ENCODE results near the gene NT5C1A.

Gene NT5C1A

GRCh38 chr1:39671793-39672550 is at the start of gene NT5C1A:
Gene NT5C1A, minus strand, starts transcription at chr1:39672107. Its CDS starts 69 bp downstream, at chr1:39672038.
- DNase-seq, result no peak

DNA sequence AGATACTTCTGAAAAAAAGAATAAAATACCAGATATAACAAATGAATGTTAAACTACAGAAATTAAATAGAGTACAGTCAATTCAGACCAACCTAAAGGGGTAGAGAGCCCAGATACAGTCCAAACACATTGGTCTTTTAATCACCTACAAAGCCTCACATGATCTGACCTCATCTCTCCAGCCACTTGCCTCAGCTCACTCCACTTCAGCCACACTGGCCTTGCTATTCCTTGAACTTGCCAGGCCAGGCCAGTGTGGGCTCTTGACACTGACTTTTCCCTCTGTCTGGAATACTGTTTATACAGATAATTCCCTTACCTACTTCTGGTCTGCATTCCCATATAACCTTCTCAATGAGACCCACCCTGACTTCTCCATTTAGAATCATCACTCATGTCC is 49.8 kb upstream of the NT5C1A start:
- no peak for DNase-seq

DNA sequence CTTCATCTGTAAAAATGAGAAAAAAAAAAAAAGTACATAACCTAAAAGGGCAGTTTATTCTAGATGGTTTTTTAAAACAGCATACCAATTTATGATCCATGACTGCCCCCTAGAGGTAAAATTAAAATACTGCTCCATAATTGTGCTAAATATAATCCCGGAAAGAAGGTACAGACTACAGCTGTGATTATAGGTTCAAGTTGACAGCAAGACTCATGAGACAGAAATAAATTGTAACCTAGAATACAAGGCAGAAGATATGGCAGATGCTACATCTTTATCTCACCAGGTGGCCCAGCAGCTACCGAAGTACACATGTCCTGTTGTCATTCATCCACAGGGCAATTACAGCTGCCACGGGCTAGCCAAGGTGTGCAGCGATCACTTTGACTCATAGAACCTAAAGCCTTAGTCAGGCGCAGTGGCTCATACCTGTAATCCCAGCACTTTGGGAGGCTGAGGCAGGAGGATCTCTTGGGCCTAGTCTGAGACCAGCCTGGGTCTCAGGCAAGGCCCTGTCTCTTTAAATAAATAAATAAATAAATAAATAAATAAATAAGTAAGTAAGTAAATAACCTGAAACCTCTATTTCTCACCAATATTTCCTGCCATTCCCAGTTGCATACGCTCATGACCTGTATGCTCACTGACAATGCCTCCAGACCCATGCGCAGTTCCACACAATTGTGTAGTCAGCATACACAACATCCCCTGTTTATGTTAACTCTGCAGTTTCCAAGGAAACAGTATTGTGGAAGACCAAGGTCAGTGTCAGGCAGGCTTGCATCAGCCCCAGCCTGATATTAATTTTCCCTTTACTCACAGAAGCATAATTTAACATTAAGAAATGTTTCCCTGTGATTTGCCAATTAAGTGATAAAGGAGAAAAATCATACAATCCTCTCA is 48.4 kb upstream of the NT5C1A start:
- DNase-seq, result peak; percentile 25 to 74

DNA sequence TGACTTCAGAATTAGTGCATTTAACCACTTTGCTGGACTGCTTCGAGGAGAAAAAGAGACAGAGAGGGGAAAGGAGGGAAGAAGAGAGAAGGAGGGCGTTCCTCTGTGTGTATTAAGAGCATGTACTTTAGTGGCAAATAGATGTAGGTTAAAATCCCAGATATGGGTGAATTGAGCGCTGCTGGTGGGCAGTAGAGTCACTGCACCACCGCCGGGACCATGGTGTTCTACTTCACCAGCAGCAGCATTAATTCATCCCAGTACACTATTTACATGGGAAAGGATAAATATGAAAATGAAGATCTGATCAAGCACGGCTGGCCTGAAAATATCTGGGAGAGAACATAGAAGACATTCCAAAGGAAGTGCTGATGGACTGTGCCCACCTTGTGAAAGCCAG is 45.9 kb upstream of the NT5C1A start:
- DNase-seq, result no peak

GRCh38 chr1:39713557-39713956 is 41.6 kb upstream of the NT5C1A start:
- DNase-seq, result no peak

DNA sequence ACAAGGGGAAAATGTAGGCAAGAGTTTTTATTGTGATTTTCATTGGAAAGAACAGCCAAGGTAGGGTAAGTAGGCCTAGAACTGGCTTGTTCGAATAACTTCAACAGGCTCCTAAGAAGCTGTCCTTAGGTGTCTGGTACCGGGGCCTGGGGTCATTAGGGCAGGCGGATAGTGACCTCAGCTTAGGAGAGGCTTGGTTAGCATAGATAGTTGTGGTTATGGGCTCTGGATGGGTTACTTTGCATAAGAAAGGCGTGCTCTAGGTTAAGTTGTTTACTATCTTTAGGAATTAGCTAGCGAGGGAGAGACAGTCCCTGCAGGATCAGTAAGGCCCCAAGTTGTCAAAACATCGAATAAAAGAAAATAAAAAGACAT is 40.0 kb upstream of the NT5C1A start:
- DNase-seq, result no peak

GRCh38 chr1:39711104-39711965 is 39.4 kb upstream of the NT5C1A start:
- DNase-seq, result no peak

DNA sequence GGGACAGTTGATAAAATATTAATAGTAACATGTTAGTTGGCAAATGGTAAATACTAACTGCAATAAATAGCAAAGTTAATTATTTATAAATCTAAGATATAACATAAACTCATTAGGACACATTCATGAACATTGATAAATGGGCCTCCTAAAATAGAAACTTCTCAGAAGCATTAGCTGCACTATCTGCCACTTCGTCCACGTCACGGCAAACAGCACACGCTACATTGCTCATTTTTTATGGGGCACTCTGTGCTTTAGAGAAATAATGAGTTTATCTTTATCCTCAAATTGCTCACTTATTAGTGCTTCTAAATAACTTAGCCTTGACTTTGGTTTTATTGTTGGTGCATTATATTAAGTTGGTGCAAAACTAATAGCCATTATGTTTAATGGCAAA is 35.6 kb upstream of the NT5C1A start:
- no peak for DNase-seq

DNA sequence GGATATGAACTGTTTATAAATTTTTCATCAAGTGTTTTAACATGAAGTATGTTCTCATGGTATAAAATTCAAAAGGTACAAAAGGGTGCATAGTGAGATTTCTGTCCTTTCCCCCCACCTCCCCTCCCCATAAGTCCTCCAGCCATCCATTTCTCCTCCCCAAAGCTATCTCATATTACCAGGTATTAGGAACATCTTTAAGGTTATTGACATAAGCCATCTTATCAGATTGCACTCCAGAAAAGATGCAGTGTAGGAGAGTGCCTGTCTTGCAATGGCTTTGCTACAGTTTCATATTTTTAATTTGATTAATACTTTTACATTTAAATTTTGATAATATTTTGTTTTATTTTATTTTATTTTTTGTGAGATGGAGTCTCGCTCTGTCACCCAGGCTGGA is 32.9 kb upstream of the NT5C1A start:
- no peak for DNase-seq

GRCh38 chr1:39701049-39701439 is 29.1 kb upstream of the NT5C1A start:
- no peak for DNase-seq

- no peak for DNase-seq
These were observed 28.4 kb upstream of the NT5C1A start for GRCh38 chr1:39700348-39700747.

GRCh38 chr1:39699419-39699818 is 27.5 kb upstream of the NT5C1A start:
- no peak for DNase-seq

GRCh38 chr1:39698568-39698967 is 26.7 kb upstream of the NT5C1A start:
- no peak for DNase-seq

DNA sequence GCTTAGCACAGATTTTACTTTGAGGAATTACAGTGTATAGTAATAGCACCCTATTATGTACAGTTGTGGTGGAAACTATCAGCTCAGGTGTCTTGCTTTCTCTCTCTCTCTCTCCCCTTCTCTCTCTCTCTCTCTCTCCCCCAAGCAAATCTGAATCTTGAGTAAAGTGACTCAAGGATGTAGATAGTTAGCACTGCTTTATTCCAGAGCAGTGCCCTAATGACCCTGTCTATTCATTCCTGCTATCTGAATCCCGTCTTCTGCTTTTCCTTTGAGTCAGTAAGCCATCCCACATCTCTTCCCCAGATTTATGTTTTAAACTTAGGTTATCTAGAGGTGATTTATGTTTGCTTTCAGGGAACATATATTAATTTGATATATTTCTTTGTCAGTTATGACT is 24.5 kb upstream of the NT5C1A start:
- DNase-seq, result no peak

- no peak for DNase-seq
These were observed 23.1 kb upstream of the NT5C1A start for GRCh38 chr1:39695016-39695415.

- DNase-seq, result no peak
These were observed 22.1 kb upstream of the NT5C1A start for GRCh38 chr1:39694026-39694425.

- peak in 1 of 2 experiments; percentile 27 for DNase-seq
These were observed 20.5 kb upstream of the NT5C1A start for GRCh38 chr1:39692152-39693074.

DNA sequence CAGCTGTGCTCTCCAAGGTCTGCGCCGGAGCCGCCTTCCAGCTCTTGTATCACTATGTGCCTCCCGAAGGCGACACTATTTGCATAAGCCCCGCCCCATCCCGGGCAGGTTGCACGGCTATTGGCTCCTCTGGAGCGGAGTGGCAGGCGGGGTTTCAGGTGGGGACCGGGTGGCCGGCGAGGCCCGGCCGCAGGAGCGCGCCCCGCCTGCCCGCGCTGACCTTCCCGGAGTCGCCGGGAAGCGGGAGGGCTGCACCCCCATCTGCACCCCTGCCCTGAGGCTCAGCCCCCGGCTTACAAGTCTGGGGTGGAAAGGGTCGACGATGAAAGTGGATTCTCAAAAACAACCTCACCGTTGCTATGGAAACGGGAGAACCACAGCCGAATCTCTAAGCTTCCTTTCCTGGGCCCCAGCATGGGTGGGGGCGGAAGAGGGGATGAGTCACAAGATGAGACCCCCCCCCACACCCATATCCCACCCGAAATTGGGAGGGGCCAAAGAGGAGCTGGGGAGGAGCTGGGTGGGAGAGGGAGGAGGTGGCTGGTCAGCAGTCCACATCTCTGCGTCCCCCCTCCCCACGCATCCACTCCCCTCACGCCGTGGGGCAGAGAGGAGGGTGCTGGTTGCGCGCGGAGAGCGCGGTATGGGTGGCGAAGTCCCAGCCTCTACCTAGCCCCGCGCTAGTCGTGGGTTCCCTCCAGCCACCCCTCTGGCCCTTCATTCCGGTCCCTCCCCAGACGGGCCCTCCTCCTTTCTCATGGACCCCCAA is 19.7 kb upstream of the NT5C1A start, which contains the start of gene HPCAL4:
Gene HPCAL4 (minus strand): TSS at position 51 of the 769 bp plus-strand sequence. CDS start 6,830 bp downstream, outside the sequence.
- peak; percentile 70 to 92 for DNase-seq

DNA sequence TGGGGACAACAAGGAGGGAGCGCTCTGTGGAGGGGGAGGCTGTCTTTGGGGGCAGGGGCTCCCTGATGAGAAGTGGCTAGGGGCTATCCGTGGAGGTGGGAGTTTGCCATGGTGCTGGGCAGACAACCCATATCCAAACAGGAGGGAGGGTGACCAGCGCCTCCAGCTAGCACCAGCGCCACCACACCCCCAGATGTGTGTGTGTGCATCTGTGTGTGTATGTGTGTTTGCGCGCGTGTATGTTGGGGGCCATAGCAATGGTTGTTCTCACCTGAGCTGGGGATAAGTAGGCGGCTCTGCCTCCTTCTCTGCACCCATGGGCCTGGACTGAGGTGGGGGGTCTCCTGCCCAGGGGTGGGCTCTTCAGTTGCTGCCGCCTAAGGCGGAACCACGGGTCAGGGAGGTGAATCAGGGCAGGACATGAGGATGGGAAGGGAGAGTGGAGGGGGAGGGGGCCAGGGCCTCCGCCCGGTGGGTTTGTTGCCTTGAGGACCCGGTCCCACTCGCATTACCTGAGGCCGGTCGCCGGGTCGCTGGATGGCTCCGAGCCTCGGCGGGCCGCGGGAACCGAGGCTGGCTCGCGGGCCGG is 19.0 kb upstream of the NT5C1A start:
- DNase-seq, result no peak

DNA sequence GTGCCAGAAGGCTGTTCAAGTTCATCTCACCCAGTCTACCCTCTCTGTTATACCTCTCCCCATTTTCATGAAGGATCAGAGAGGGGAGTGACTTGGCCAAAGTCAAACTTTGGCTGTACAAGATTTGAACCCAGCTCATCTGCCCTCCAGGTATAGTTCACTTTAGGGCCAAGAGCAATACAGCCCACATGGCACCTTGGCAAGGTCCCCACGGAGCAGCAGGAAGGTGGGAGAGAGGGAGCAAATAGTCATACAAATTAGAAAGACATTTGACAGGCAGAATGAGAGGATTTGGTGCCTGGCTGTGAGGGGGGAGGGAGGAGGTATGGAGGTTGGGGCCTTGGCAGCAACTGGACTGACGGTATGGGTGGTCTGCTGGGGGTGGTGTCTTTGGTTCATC is 18.3 kb upstream of the NT5C1A start:
- no peak for DNase-seq

DNA sequence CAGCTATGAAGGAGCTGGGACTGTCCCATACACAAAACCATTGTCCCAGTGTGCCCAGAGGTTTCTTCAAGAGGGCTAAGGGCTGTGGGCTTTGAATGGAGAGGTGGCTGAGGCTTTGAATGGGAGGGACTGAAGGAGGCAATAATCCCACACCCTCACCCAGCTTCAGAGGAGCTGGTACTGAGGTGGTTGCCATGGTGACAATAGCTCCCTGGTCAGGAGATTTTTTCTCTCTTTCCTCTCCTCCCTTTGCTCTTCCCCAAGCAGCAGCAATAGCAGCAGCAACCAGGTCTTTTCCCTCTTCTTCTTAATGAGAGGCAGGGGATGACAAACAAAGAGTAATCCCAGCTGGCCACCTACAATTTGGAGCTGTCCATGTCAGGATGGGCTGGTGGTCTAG is 17.7 kb upstream of the NT5C1A start:
- DNase-seq, result peak; percentile 30 to 55

Data from NCI-H524 (cell line).